ENCODE results near the gene BRD1.

Gene BRD1

DNA sequence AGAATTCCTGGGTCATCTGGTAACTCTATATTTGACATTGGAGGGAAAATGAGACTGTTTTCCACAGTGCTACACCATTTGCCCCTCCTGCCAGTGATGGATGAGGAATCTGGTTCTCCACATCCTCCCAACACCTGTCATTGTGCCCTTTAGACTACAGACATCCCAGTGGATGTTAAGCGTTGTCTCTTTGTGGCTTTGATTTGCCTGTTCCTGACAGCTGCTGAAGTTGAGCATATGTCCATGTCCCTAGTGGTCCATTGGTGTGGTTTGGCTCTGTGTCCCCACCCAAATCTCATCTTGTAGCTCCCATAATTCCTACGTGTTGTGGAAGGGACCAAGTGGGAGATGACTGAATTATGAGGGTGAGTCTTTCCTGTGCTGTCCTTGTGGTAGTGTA is 88.5 kb downstream of the BRD1 start:
- TF ChIP-seq SIN3A (IDR thresholded peaks at IDR 0.05; ENCODE audit: borderline replicate concordance, insufficient read depth, low read length) (no peak), POLR2AphosphoS5 (IDR thresholded peaks at IDR 0.05; ENCODE audit: low read depth, low read length) (no peak), TAF1 (IDR thresholded peaks at IDR 0.05; ENCODE audit: borderline replicate concordance, insufficient read depth, low read length) (no peak), FOXP2 (optimal IDR thresholded peaks at IDR 0.05; ENCODE audit: borderline replicate concordance, extremely low read depth, extremely low read length, insufficient read depth) (no peak)
- TF ChIP-seq, protein P1, sequence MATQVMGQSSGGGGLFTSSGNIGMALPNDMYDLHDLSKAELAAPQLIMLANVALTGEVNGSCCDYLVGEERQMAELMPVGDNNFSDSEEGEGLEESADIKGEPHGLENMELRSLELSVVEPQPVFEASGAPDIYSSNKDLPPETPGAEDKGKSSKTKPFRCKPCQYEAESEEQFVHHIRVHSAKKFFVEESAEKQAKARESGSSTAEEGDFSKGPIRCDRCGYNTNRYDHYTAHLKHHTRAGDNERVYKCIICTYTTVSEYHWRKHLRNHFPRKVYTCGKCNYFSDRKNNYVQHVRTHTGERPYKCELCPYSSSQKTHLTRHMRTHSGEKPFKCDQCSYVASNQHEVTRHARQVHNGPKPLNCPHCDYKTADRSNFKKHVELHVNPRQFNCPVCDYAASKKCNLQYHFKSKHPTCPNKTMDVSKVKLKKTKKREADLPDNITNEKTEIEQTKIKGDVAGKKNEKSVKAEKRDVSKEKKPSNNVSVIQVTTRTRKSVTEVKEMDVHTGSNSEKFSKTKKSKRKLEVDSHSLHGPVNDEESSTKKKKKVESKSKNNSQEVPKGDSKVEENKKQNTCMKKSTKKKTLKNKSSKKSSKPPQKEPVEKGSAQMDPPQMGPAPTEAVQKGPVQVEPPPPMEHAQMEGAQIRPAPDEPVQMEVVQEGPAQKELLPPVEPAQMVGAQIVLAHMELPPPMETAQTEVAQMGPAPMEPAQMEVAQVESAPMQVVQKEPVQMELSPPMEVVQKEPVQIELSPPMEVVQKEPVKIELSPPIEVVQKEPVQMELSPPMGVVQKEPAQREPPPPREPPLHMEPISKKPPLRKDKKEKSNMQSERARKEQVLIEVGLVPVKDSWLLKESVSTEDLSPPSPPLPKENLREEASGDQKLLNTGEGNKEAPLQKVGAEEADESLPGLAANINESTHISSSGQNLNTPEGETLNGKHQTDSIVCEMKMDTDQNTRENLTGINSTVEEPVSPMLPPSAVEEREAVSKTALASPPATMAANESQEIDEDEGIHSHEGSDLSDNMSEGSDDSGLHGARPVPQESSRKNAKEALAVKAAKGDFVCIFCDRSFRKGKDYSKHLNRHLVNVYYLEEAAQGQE (IDR thresholded peaks at IDR 0.05; ENCODE audit: insufficient read depth in 1 of 2, low read depth in 2 of 2, low read length in 2 of 2): no peak

DNA sequence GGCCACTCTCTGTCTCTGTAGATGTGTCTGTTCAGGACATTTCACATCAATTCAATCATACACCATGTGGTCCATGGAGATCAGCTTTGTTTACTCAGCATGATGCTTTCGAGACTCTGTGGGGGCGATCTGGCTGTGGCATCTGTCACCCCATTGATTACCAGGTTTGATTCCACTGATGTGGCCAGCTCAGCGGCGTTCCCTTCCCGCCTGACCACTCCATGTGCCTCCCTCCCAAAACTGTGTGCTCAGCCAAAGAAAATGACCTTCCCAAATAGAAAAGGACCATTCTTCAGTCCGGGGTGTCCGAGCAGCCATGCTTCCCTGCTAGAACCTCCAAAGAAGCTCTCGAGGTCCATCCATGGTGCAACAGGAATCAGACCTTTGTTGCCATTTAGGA is 89.1 kb downstream of the BRD1 start:
- TF ChIP-seq, protein P1 (IDR thresholded peaks at IDR 0.05; ENCODE audit: insufficient read depth in 1 of 2, low read depth in 2 of 2, low read length in 2 of 2): no peak
- TF ChIP-seq SIN3A (IDR thresholded peaks at IDR 0.05; ENCODE audit: borderline replicate concordance, insufficient read depth, low read length) (no peak), FOXP2 (optimal IDR thresholded peaks at IDR 0.05; ENCODE audit: borderline replicate concordance, extremely low read depth, extremely low read length, insufficient read depth) (no peak), POLR2AphosphoS5 (IDR thresholded peaks at IDR 0.05; ENCODE audit: low read depth, low read length) (no peak)

DNA sequence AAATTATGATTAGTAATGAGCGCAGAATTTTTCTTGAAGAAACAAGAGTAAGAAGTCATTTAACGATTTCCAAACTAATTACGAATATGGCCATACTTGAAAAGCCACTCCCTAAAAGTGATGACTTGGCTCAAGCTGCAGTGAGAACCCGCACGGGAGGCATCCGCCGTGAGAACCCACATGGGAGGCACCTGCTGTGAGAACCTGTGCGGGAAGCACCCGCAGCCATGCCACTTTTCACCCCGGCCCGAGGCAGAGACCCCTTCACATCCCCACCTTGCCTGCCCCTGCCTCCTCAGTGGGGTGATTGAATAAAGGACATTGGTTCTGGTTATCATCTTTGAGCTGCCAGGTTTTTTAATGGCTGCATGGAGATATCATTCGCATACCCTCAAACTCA is 89.7 kb downstream of the BRD1 start:
- TF ChIP-seq TAF1 (IDR thresholded peaks at IDR 0.05; ENCODE audit: borderline replicate concordance, insufficient read depth, low read length) (no peak), SIN3A (IDR thresholded peaks at IDR 0.05; ENCODE audit: borderline replicate concordance, insufficient read depth, low read length) (no peak), FOXP2 (optimal IDR thresholded peaks at IDR 0.05; ENCODE audit: borderline replicate concordance, extremely low read depth, extremely low read length, insufficient read depth) (no peak), POLR2AphosphoS5 (IDR thresholded peaks at IDR 0.05; ENCODE audit: low read depth, low read length) (no peak)
- TF ChIP-seq, protein P1 (IDR thresholded peaks at IDR 0.05; ENCODE audit: insufficient read depth in 1 of 2, low read depth in 2 of 2, low read length in 2 of 2): no peak

DNA sequence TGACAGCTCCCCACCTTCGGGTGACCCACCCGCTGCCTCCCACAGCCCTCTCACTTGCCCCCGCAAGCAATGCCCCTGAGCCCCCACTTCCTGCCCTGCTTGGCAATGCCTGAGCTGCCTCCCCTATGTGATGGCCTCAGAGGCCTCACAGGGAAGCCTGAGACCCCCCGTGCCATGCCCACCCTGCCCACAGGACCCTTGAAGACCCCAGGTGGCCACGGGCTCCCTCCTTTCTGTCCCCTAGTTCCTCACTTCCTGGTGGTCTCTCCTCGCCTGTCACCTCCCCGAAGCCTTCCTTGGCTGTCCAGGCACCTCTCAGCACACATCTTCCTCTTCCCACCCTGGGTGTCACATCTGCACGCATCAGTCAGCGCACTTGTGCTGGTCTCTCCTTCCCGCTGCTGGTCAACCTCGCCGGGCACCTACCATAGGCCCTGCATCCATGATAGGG is 90.5 kb downstream of the BRD1 start:
- TF ChIP-seq SIN3A (IDR thresholded peaks at IDR 0.05; ENCODE audit: borderline replicate concordance, insufficient read depth, low read length): no peak
- TF ChIP-seq, protein P1 (IDR thresholded peaks at IDR 0.05; ENCODE audit: insufficient read depth in 1 of 2, low read depth in 2 of 2, low read length in 2 of 2): no peak
- TF ChIP-seq POLR2AphosphoS5 (IDR thresholded peaks at IDR 0.05; ENCODE audit: low read depth, low read length): no peak
- no peak for TF ChIP-seq FOXP2 (optimal IDR thresholded peaks at IDR 0.05; ENCODE audit: borderline replicate concordance, extremely low read depth, extremely low read length, insufficient read depth)
- TF ChIP-seq TAF1 (IDR thresholded peaks at IDR 0.05; ENCODE audit: borderline replicate concordance, insufficient read depth, low read length): no peak

DNA sequence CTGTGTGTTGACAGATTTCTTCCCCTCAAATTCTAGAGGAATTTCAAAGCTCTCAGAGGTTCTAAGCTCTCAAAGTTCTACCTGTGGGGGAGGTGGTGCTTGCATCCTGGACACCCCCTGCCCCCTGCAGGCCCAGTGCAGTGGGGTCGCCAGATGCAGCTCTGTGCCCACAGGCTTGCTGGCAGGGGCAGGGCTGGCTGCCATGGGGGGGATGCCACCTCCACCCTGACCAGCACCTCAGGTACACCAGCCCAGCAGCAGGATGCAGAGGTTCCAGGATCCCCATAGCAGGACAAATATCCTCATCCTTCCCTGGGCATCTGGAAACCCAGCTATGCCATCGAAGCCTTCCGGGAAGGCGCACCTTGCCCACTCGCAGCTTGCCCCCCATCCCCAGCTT is 91.1 kb downstream of the BRD1 start:
- TF ChIP-seq SIN3A (IDR thresholded peaks at IDR 0.05; ENCODE audit: borderline replicate concordance, insufficient read depth, low read length) (no peak), TAF1 (IDR thresholded peaks at IDR 0.05; ENCODE audit: borderline replicate concordance, insufficient read depth, low read length) (no peak), POLR2AphosphoS5 (IDR thresholded peaks at IDR 0.05; ENCODE audit: low read depth, low read length) (no peak), FOXP2 (optimal IDR thresholded peaks at IDR 0.05; ENCODE audit: borderline replicate concordance, extremely low read depth, extremely low read length, insufficient read depth) (no peak)
- TF ChIP-seq, protein P1 (IDR thresholded peaks at IDR 0.05; ENCODE audit: insufficient read depth in 1 of 2, low read depth in 2 of 2, low read length in 2 of 2): no peak
